ENCODE data around the gene ATXN7L1. TPM values are rescaled to one million over a fixed set of nuclear protein-coding genes. Genes with fewer than 3 reads are reported as not detected.

The ATXN7L1 gene
- total RNA-seq, 4 donors from 2014 or later: 8.0 to 14.1 (median 10.6) TPM

DNA sequence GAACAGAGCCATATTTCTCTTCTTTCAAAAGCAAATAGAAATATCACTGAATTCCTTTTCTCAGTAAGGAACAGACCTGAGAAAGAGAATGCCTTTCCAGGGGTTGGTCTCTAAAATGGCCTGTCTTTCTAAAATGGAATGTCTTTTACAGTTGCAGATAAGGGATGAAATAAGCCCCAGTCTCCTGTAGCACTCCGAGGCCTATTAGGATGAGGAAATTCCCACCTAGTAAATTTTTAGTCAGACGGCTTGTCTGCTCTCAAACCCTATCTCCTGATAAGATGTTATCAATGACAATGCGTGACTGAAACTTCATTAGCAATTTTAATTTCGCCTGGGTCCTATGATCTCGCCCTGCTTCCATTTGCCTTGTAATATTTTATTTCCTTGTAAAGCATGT is 292.2 kb downstream of the ATXN7L1 start:
- Histone ChIP-seq H3K4me1 (peaks cover 0 to 8% (median 4%) of the 10 kb centered on the region in 3 donors), H3K36me3 (no peaks in the 10 kb centered on the region), H3K4me3 (no peak overlapping the region), H3K27ac (no peak overlapping the region), H3K27me3 (peaks cover 0 to 9% (median 0%) of the 10 kb centered on the region in 4 donors), H3K9me3 (no peaks in the 10 kb centered on the region)
- WGBS, 2 donors: 95 to 96% methylated on average over 5 of the region's 5 CpGs
- no peak for DNase-seq
- intact Hi-C loops (cut with DNase I): no loop called here
- TF ChIP-seq POLR2A (IDR thresholded peaks at IDR 0.05): no peak
- TF ChIP-seq, protein P1, sequence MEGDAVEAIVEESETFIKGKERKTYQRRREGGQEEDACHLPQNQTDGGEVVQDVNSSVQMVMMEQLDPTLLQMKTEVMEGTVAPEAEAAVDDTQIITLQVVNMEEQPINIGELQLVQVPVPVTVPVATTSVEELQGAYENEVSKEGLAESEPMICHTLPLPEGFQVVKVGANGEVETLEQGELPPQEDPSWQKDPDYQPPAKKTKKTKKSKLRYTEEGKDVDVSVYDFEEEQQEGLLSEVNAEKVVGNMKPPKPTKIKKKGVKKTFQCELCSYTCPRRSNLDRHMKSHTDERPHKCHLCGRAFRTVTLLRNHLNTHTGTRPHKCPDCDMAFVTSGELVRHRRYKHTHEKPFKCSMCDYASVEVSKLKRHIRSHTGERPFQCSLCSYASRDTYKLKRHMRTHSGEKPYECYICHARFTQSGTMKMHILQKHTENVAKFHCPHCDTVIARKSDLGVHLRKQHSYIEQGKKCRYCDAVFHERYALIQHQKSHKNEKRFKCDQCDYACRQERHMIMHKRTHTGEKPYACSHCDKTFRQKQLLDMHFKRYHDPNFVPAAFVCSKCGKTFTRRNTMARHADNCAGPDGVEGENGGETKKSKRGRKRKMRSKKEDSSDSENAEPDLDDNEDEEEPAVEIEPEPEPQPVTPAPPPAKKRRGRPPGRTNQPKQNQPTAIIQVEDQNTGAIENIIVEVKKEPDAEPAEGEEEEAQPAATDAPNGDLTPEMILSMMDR (IDR thresholded peaks at IDR 0.05): no peak

DNA sequence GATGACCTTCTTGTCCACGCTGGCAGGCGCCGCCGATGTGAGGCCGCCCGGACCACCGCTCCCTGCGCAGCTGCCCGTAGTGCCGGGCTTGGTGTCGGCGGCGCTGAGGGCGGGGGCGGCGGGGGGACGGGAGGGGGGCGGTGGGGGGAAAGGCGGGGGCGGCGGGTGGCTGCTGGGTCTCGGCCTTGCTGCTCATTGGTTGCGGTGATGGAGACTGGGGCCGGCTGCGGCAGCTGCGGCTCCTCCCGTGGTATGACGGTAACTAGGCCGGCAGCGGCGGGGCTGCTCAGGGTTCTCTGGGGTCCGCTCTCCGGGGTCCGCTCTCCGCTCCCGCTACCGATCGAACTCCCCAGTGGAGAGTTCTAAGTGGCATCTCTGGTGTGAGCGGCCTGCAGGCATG is 293.3 kb downstream of the ATXN7L1 start:
- no peak for DNase-seq
- TF ChIP-seq POLR2A (IDR thresholded peaks at IDR 0.05): no peak
- TF ChIP-seq, protein P1 (IDR thresholded peaks at IDR 0.05): no peak
- no peaks in the 10 kb centered on the region for H3K36me3 ChIP-seq
- intact Hi-C loops (cut with DNase I): no loop called here
- H3K27ac ChIP-seq: no peak overlapping the region
- peaks cover 0 to 8% (median 4%) of the 10 kb centered on the region in 3 donors for H3K4me1 ChIP-seq
- H3K4me3 ChIP-seq: no peak overlapping the region
- no peaks in the 10 kb centered on the region for H3K9me3 ChIP-seq
- WGBS, 2 donors: 75% methylated on average over 8 of the region's 39 CpGs; no CpG with 5 or more reads in 1 of the 2 donors
- H3K27me3 ChIP-seq: peaks cover 0 to 9% (median 0%) of the 10 kb centered on the region in 4 donors

DNA sequence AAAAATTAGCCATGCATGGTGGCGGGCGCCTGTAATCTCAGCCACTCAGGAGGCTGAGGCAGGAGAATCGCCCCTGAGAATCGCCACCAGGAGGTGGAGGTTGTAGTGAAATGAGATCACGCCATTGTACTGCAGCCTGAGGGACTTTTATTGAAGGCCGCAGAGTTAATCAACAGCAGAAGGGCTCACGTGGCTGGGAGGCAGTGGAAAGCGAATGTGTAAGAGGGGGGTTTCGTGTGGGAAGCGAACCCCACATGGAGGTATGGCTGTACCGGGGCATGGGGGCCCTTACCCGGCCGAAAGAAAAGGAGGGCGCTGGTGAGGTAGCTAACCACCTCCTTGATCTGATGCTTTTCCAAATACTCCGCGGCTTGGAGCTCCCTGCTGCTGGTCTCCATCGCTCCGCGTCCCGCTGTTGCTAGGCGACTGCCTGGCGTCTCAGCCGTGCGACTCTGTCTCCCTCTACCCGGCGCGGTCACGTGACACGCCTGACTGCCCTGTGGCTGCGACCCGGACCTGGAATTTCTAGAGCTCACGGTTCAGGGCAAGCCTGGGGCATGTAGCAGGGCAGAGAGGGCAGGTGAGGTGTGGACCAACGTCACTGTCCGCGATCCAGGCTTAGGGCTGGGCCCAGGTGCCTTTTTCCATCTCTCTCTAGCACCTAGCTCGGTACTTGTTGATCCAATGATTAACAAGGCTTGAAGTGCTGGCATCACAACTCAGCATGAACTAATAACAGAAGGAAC is 295.2 kb downstream of the ATXN7L1 start, which contains the start of gene EFCAB10:
TSS of gene EFCAB10 (minus strand) at position 428 of the 746 bp plus-strand sequence. CDS start at position 398, 30 bp downstream.
- Histone ChIP-seq H3K27ac (no peak within 1 kb of the TSS), H3K9me3 (no peaks in the 10 kb centered on the region), H3K27me3 (peaks cover 0 to 9% (median 0%) of the 10 kb centered on the region in 4 donors), H3K4me1 (peaks cover 0 to 8% (median 4%) of the 10 kb centered on the region in 3 donors), H3K4me3 (peak within 1 kb of the TSS in 3 of 4 donors; percentile 4 to 54 (median 29)), H3K36me3 (no peaks in the 10 kb centered on the region)
- TF ChIP-seq POLR2A (IDR thresholded peaks at IDR 0.05): no peak
- TF ChIP-seq, protein P1 (IDR thresholded peaks at IDR 0.05): no peak
- no peak for DNase-seq
- intact Hi-C loops (cut with DNase I): no loop called here
- WGBS, 2 donors: 24 to 26% methylated on average over 18 to 29 of the region's 36 CpGs

DNA sequence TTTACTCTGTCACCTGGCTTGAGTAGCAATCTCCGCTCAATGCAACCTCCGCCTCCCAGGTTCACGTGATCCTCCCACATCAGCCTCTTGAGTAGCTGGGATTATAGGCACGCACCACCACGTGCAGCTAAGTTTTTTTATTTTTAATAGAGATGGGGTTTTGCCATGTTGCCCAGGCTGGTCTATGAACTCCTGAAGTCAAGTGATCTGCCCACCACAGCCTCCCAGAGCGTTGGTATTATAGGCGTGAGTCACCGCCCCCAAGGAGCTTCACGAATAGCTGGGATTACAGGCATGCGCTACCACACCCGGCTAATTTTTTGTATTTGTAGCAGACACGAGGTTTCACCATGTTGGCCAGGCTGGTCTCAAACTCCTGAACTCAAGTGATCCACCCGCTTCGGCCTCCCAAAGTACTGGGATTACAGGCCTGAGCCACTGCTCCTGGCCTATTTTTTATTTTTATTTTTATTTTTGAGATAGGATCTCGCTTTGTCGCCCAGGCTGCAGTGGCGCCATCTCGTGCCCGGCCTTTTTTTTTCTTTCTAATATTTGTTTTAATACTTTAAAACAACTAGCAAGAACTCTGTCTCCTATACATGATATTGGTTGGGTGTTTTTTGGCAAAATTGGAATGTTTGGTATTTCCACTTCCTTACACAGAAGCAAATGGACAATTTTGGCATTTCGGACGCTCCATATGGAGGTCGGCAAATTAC is 296.2 kb downstream of the ATXN7L1 start:
- intact Hi-C loops (cut with DNase I): no loop called here
- Histone ChIP-seq H3K9me3 (no peaks in the 10 kb centered on the region), H3K4me3 (no peak overlapping the region), H3K27ac (no peak overlapping the region), H3K4me1 (peaks cover 0 to 8% (median 4%) of the 10 kb centered on the region in 3 donors), H3K36me3 (no peaks in the 10 kb centered on the region), H3K27me3 (peaks cover 0 to 9% (median 0%) of the 10 kb centered on the region in 4 donors)
- WGBS, 2 donors: 75 to 84% methylated on average over 19 to 22 of the region's 22 CpGs
- TF ChIP-seq, protein P1 (IDR thresholded peaks at IDR 0.05): no peak
- no peak for TF ChIP-seq POLR2A (IDR thresholded peaks at IDR 0.05)
- no peak for DNase-seq

DNA sequence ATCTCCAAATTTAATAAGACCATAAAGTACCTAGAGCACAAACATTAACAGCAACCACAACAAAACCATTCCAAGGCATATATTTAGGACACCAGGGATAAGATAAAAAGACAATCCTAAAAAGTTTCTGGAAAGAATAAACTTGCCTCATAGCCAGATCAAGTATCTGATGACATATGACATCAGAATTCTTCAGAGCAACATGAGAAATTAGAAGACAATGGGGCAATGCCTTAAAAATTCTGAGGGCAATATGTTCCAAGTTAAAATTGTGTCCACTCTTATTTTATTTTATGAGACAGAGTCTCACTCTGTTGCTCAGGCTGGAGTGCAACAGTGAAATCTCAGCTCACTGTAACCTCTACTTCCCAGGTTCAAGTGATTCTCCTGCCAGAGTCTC is 297.9 kb downstream of the ATXN7L1 start:
- TF ChIP-seq, protein P1 (IDR thresholded peaks at IDR 0.05): no peak
- no peak for TF ChIP-seq POLR2A (IDR thresholded peaks at IDR 0.05)
- no peak for DNase-seq
- no peaks in the 10 kb centered on the region for H3K36me3 ChIP-seq
- H3K27ac ChIP-seq: no peak overlapping the region
- intact Hi-C loops (cut with DNase I): no loop called here
- no peaks in the 10 kb centered on the region for H3K9me3 ChIP-seq
- no peak overlapping the region for H3K4me3 ChIP-seq
- peaks cover 0 to 8% (median 4%) of the 10 kb centered on the region in 3 donors for H3K4me1 ChIP-seq
- peaks cover 0 to 9% (median 0%) of the 10 kb centered on the region in 4 donors for H3K27me3 ChIP-seq

Data from esophagus squamous epithelium (tissue), 5 donors.